Measurements from ENCODE around the gene FAM53B. TPM values are rescaled to one million over a fixed set of nuclear protein-coding genes. Genes with fewer than 3 reads are reported as not detected.

FAM53B gene
- total RNA-seq, 1 donor from 2014 or later: 38.1 TPM

GRCh38 chr10:124693801-124694416 lies 50.3 kb downstream of the FAM53B start:
- ATAC-seq (ENCODE audit: poor library complexity): peak; percentile 44
- no peak for DNase-seq
- intact Hi-C loops (cut with DNase I): no loop called here

- intact Hi-C loops (cut with DNase I): no loop called here
- DNase-seq: no peak
- ATAC-seq (ENCODE audit: poor library complexity): peak; percentile 41
Measured at GRCh38 chr10:124693396-124693795, 50.8 kb downstream of the FAM53B start.

GRCh38 chr10:124692100-124692446 lies 52.1 kb downstream of the FAM53B start:
- intact Hi-C loops (cut with DNase I): no loop called here
- ATAC-seq (ENCODE audit: poor library complexity): no peak
- DNase-seq: no peak

DNA sequence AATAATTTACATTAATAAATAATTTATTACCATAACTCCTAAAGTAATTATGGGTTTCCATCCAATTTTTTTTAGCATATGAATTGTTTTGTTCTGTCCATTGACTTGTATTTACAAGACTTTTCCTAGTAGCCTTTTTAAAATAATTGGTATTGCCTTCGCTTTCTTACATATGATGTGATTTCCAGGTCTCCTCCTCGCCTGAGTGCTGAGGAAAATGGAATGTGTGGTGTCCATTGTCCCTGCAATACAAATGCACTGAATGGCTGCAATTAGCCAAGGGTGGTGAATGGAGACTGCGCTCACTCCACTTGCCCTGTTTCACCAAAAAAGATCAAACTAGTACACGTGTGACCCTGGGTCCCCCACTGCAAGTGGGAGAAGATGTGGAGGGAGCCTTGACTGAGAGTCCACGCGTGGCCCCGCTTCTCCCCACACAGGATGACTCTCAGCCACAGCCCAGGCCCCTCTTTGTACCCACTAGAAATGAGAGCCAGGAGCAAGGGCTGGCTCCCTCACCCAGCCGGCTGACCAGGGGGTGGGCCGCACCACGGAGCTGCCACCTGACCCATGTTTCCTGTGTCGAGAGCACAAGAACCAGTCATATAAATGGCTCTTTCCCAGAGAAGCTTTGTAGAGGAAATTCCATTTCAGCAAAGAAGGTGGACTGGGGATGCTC lies 52.6 kb downstream of the FAM53B start:
- no peak for ATAC-seq (ENCODE audit: poor library complexity)
- no peak for DNase-seq
- intact Hi-C loops (cut with DNase I): no loop called here

- intact Hi-C loops (cut with DNase I): no loop called here
- ATAC-seq (ENCODE audit: poor library complexity): no peak
- DNase-seq: no peak
Measured at GRCh38 chr10:124691002-124691401, 53.2 kb downstream of the FAM53B start.

DNA sequence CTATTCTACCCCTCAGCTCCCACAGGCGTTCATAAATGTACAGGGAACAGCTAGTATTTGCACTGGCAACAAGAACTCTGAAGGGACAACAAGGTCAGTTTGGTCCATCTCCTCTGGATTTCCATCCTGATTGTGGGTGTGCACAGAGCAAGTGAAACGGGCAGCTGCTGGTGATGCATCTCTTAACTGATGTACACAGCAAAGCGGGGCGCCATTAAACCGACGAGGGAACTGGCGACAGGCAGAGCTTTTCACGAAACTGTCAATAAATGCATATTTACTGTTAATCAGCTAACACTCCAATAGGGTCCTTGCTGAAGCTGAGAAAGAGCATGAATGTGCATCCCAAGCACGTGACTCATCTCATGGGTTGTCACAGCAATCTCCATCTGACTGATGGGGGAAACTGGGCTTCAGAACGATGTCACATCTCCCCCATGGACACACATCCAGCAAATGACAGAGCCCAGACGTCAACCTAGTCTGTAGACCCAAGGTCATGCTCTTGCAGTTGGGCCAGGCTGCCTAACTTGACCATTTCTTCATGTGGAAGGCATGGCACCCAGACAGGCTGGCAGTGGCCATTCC lies 54.2 kb downstream of the FAM53B start:
- intact Hi-C loops (cut with DNase I): loop anchor here (10.0 kb wide), 1 partner anchor 45 kb away; no protein-coding TSS in a partner anchor
- DNase-seq (no peak), ATAC-seq (ENCODE audit: poor library complexity) (no peak)

DNA sequence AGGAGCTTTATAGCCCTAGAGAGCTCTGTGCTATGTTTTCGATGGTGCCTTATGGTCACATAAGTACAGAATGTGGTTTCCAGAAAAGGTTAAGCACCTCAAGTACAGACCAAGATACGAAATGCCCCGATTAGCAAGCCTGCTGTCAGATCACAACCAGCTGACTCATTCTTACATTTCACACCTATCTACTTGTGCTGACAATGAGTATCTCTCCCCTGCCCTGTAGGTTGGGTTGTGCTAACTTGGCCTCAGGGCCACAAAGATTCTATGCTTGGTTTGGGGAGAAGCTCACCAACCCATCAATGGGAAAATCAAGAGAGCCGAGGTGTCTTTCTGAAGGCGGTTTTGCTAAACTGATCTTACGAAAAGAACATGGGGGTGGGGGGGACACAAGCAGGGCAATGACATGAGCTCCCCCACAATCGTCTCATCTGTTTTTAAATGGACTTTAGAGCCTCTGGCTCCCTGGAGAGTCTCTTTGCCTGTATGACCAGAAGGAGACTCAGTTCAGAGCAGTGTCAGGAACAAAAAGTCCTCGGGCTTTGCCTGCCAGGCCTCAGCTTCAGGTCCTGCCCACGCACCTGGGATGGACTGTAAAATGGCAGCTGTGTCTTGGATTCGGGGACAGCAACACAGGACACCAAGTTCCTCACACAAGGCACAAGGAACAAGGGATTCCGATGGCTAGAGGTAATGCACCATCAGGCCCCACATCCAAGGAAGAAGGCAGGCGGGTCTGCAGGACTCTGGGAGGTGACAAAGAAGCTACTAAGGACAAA lies 55.1 kb downstream of the FAM53B start:
- DNase-seq: no peak
- intact Hi-C loops (cut with DNase I): loop anchor here (10.0 kb wide), 1 partner anchor 46 kb away; no protein-coding TSS in a partner anchor
- ATAC-seq (ENCODE audit: poor library complexity): peak; percentile 28

GRCh38 chr10:124688386-124688785 lies 55.8 kb downstream of the FAM53B start:
- DNase-seq (no peak), ATAC-seq (ENCODE audit: poor library complexity) (no peak)
- intact Hi-C loops (cut with DNase I): loop anchor here (10.0 kb wide), 1 partner anchor 46 kb away; no protein-coding TSS in a partner anchor

GRCh38 chr10:124686707-124687376 lies 57.3 kb downstream of the FAM53B start:
- ATAC-seq (ENCODE audit: poor library complexity) (peak; percentile 39), DNase-seq (peak; percentile 10)
- intact Hi-C loops (cut with DNase I): loop anchor here (10.0 kb wide), 1 partner anchor 48 kb away; no protein-coding TSS in a partner anchor

- intact Hi-C loops (cut with DNase I): loop anchor here (10.0 kb wide), 1 partner anchor 50 kb away; no protein-coding TSS in a partner anchor
- peak; percentile 77 for DNase-seq
Measured at GRCh38 chr10:124685261-124685660, 58.9 kb downstream of the FAM53B start.

GRCh38 chr10:124683814-124684213 lies 60.4 kb downstream of the FAM53B start:
- DNase-seq (no peak), ATAC-seq (ENCODE audit: poor library complexity) (no peak)
- intact Hi-C loops (cut with DNase I): loop anchor here (10.0 kb wide), 1 partner anchor 51 kb away; no protein-coding TSS in a partner anchor

More at GRCh38 chr10:124685261-124685660, 58.9 kb downstream of the FAM53B start:
- peak; percentile 47 for ATAC-seq (ENCODE audit: poor library complexity)

DNA sequence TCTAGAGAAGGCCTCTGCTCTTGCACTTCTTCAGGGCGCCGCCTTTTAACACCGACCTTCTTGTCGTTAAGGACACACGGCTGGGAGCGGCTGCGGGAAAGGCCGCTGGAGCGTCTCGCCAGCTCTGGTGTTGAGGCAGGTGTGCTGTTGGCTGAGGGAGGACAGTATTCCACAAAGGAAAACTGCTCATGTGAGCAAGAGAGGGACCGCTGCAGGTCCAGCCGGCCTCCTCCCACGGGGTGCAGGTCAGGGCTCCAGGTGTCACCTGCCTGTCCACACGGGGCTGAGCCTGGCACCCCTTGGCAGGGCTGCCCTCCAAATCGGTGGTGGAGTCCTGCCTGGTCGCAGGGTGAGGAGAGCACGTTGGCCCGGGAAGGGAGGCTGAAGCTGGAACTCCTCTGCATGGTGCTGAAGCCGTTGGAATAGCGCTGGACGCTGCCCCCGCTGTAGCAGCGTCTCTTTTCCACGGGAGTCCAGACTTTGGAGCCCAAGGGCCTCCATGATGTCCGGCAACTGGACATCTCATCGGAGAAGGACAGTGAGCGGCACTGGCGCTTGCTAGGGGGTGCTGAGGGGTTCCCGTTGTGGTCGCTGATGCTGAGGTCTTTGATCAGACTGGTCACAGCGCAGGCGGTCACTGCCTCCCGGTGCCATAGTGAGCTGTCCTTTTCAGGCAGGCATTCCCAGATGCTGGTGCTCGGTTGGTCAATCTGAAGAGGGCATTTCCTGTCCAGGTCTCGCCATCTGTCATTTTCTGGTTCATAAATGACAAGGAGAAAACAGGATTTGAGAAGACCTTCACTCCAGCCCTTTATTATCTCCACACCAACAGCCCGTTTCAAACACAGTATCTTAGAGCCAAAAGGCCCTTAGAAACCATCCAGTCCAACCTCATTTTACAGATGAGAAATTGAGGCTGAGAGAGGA lies 62.3 kb downstream of the FAM53B start:
- DNase-seq: no peak
- ATAC-seq (ENCODE audit: poor library complexity): no peak

GRCh38 chr10:124681091-124681490 lies 63.1 kb downstream of the FAM53B start:
- no peak for ATAC-seq (ENCODE audit: poor library complexity)
- no peak for DNase-seq

More for the DNA sequence above, 62.3 kb downstream of the FAM53B start:
- intact Hi-C loops (cut with DNase I): loop anchor here (10.0 kb wide), 1 partner anchor 53 kb away; no protein-coding TSS in a partner anchor

GRCh38 chr10:124680675-124681074 lies 63.5 kb downstream of the FAM53B start:
- intact Hi-C loops (cut with DNase I): loop anchor here (10.0 kb wide), 1 partner anchor 54 kb away; no protein-coding TSS in a partner anchor
- DNase-seq (peak; percentile 74), ATAC-seq (ENCODE audit: poor library complexity) (no peak)

More at GRCh38 chr10:124681091-124681490, 63.1 kb downstream of the FAM53B start:
- intact Hi-C loops (cut with DNase I): loop anchor here (10.0 kb wide), 1 partner anchor 54 kb away; no protein-coding TSS in a partner anchor

- DNase-seq (no peak), ATAC-seq (ENCODE audit: poor library complexity) (no peak)
- intact Hi-C loops (cut with DNase I): no loop called here
Measured at GRCh38 chr10:124679401-124679800, 64.8 kb downstream of the FAM53B start.

GRCh38 chr10:124678557-124679240 lies 65.5 kb downstream of the FAM53B start:
- DNase-seq (no peak), ATAC-seq (ENCODE audit: poor library complexity) (no peak)
- intact Hi-C loops (cut with DNase I): no loop called here

All from Right ventricle myocardium superior (tissue), 1 donor.